Measurements from ENCODE around the gene BMP8B.

GRCh38 chr1:39787468-39787867 is 1.2 kb downstream of the BMP8B start:
- TF ChIP-seq CTCF (IDR thresholded peaks at IDR 0.05; ENCODE audit: poor library complexity) (no peak), EZH2phosphoT487 (IDR thresholded peaks at IDR 0.05; ENCODE audit: low read depth, severe bottlenecking, unreplicated experiment) (no peak)

All from hepatocyte (in vitro differentiated cells).